BJ (cell line): ENCODE measurements around the gene DESI1. TPM values are rescaled to one million over a fixed set of nuclear protein-coding genes. Genes with fewer than 3 reads are reported as not detected.

Source experiments
- CTCF ChIA-PET: fragments of 350-600 bp; formaldehyde crosslinking; extraction: SDS; loops from one replicate; lab custom pipeline; 2021; ENCODE audit warnings: antibody characterized with exemption, inconsistent platforms; lab: Yijun Ruan, JAX
- POLR2A ChIA-PET: fragments of 300-600 bp; sonication (Branson Sonifier 250); formaldehyde crosslinking; extraction: SDS; loops from one replicate; lab custom pipeline; 2021; ENCODE audit warnings: antibody characterized with exemption; lab: Charles Lee
- DNase-seq: peaks from one replicate; pipeline ENCODE4 v3.0.0-alpha.2; 2011; ENCODE audit warnings: low read depth
- H3K27me3 ChIP-seq: 2 replicates; pipeline ENCODE4 v1.6.0; 2011; ENCODE audit warnings: low read length; ENCODE audit not compliant: control insufficient read depth, insufficient read depth
- H3K36me3 ChIP-seq: 2 replicates; pipeline ENCODE4 v1.5.1; 2011; ENCODE audit warnings: low read length; ENCODE audit not compliant: control insufficient read depth, insufficient read depth
- H3K4me3 ChIP-seq: 2 replicates; pipeline ENCODE4 v1.5.1; 2011; ENCODE audit warnings: low read depth, mild to moderate bottlenecking, control low read depth, low read length
- polyA plus RNA-seq: library from polyadenylated mRNA; depleted of rRNA; stranded (reverse); fragments of >200 nt; gene quantifications from 2 replicates; pipeline ENCODE4 v1.2.3, GENCODE V29; 2011
- TF ChIP-seq, protein P1 (sequence below): IDR thresholded peaks from 2 replicates; pipeline ENCODE4 v1.5.1; 2011; ENCODE audit warnings: low read depth, mild to moderate bottlenecking, control low read depth, inconsistent platforms, low read length, moderate library complexity; ENCODE audit not compliant: insufficient read depth

Gene DESI1
- polyA plus RNA-seq, 1 experiment = 35.7 TPM

GRCh38 chr22:41570221-41570620 is 50.6 kb downstream of the DESI1 start:
- H3K27me3 ChIP-seq = no peaks in the 10 kb centered on the region
- no peak overlapping the region for H3K4me3 ChIP-seq
- CTCF ChIA-PET = no interaction called here
- peaks cover 8% of the 10 kb centered on the region for H3K36me3 ChIP-seq
- POLR2A ChIA-PET = interaction anchor here (0.5 kb wide), 1 partner anchor 656 kb away, joined by 5 read pairs; no protein-coding TSS in a partner anchor
- DNase-seq = no peak
- TF ChIP-seq, protein P1, sequence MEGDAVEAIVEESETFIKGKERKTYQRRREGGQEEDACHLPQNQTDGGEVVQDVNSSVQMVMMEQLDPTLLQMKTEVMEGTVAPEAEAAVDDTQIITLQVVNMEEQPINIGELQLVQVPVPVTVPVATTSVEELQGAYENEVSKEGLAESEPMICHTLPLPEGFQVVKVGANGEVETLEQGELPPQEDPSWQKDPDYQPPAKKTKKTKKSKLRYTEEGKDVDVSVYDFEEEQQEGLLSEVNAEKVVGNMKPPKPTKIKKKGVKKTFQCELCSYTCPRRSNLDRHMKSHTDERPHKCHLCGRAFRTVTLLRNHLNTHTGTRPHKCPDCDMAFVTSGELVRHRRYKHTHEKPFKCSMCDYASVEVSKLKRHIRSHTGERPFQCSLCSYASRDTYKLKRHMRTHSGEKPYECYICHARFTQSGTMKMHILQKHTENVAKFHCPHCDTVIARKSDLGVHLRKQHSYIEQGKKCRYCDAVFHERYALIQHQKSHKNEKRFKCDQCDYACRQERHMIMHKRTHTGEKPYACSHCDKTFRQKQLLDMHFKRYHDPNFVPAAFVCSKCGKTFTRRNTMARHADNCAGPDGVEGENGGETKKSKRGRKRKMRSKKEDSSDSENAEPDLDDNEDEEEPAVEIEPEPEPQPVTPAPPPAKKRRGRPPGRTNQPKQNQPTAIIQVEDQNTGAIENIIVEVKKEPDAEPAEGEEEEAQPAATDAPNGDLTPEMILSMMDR = no peak

- POLR2A ChIA-PET = no interaction called here
- DNase-seq = no peak
- TF ChIP-seq, protein P1 = no peak
- Histone ChIP-seq H3K4me3 (no peak overlapping the region), H3K27me3 (no peaks in the 10 kb centered on the region), H3K36me3 (peaks cover 7% of the 10 kb centered on the region)
- CTCF ChIA-PET = interaction anchor here (0.8 to 2.2 kb wide), 5 partner anchors 9 to 98 kb away, joined by 3 to 6 read pairs (median 3); partner anchors contain the start of gene PMM1
Measured at GRCh38 chr22:41568811-41569210, 52.0 kb downstream of the DESI1 start.

- CTCF ChIA-PET = interaction anchor here (0.9 to 1.9 kb wide), 2 partner anchors 10 to 22 kb away, joined by 4 to 5 read pairs; no protein-coding TSS in a partner anchor
- POLR2A ChIA-PET = no interaction called here
- TF ChIP-seq, protein P1 = no peak
Measured at GRCh38 chr22:41567512-41567768, 53.4 kb downstream of the DESI1 start.

GRCh38 chr22:41565403-41566054 is 55.3 kb downstream of the DESI1 start:
- POLR2A ChIA-PET = no interaction called here
- DNase-seq = peak; percentile 55
- CTCF ChIA-PET = interaction anchor here (0.6 to 1.9 kb wide), 5 partner anchors 8 to 22 kb away, joined by 3 to 4 read pairs (median 4); partner anchors contain the start of gene POLR3H
- H3K27me3 ChIP-seq = no peaks in the 10 kb centered on the region
- no peaks in the 10 kb centered on the region for H3K36me3 ChIP-seq
- no peak overlapping the region for H3K4me3 ChIP-seq
- TF ChIP-seq, protein P1 = no peak

More at GRCh38 chr22:41567512-41567768, 53.4 kb downstream of the DESI1 start:
- H3K4me3 ChIP-seq = no peak overlapping the region
- H3K27me3 ChIP-seq = no peaks in the 10 kb centered on the region
- H3K36me3 ChIP-seq = peaks cover 3% of the 10 kb centered on the region
- DNase-seq = no peak

DNA sequence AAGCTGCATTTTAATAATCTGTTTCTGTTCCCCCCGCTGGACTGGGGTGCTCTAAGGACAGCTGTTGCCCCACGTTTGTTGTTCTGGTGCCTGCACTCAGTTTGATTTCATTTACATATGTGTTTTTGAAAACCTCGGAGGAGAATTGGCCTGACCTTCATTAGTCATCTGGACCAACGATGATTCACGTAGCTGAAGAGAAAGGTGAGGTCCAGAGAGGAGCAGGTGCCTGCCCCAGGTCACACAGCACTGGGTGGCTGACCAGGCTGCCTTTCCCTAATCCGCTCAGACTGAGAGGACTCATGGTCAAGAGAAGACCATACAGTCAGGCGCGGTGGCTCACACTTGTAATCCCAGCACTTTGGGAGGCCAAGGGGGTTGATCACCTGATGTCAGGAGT is 56.3 kb downstream of the DESI1 start:
- H3K36me3 ChIP-seq = no peaks in the 10 kb centered on the region
- H3K4me3 ChIP-seq = no peak overlapping the region
- POLR2A ChIA-PET = no interaction called here
- no peak for DNase-seq
- TF ChIP-seq, protein P1 = no peak
- no peaks in the 10 kb centered on the region for H3K27me3 ChIP-seq
- CTCF ChIA-PET = interaction anchor here (0.9 to 1.4 kb wide), 3 partner anchors 9 to 21 kb away, joined by 3 to 4 read pairs (median 4); partner anchors contain the start of gene POLR3H
